Measurements from ENCODE around the gene ST6GAL1.

GRCh38 chr3:187042874-187043458 lies 112.6 kb downstream of the ST6GAL1 start:
- no peak for TF ChIP-seq EZH2 (IDR thresholded peaks at IDR 0.05; ENCODE audit: borderline replicate concordance, low read depth, low read length, poor library complexity, severe bottlenecking)
- no peak for TF ChIP-seq CTCF (conservative IDR thresholded peaks at IDR 0.05; ENCODE audit: low read depth, low read length)

Data from A673 (cell line).